ENCODE results near the gene RNF150. TPM values are rescaled to one million over a fixed set of nuclear protein-coding genes. Genes with fewer than 3 reads are reported as not detected.

Gene RNF150
- total and polyA plus RNA-seq, 2 of the 8 experiments (the other 6 are each of a cell fraction or from before 2014, with no cell fraction given): 3.4 to 4.8 TPM

- no peak for TF ChIP-seq CHD7 (IDR thresholded peaks at IDR 0.05; ENCODE audit: insufficient replicate concordance, low read length)
Observed at GRCh38 chr4:141098163-141098562, 35.1 kb downstream of the RNF150 start (continued).

Measured in H1 (cell line).